Dermis blood vessel endothelial cell (primary cell): ENCODE measurements around the gene MRPL37. TPM values are rescaled to one million over a fixed set of nuclear protein-coding genes. Genes with fewer than 3 reads are reported as not detected.

Source experiments
- DNase-seq: peaks from one replicate; pipeline ENCODE4 v3.0.0; 2010
- total RNA-seq: library from RNA; depleted of rRNA; stranded (reverse); fragments of >200 nt; gene quantifications from 2 replicates; pipeline ENCODE4 v1.2.3, GENCODE V29; 2014

The MRPL37 gene
- total RNA-seq, 1 donor from 2014 or later, result 47.5 TPM

DNA sequence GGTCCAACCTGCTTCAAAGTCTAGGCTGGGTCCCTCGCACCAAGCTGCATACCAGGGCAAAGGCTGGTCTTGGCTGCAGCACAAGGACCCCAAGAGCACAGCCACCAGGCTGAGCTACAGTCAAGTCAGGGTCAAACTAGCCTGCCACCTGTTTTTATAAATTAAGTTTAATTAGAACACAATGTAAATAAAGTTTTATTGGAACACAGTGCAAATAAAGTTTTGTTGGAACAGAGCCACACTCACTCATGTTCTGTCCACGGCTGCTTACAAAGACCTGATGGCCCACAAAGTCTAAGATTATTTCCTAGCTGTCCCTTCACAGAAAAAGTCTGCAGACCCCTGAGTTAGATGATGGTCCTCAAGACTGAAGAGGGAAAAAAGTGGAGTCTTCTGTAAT lies 66.2 kb downstream of the MRPL37 start:
- DNase-seq, result no peak

- no peak for DNase-seq
Measured at GRCh38 chr1:54266908-54267307, 66.9 kb downstream of the MRPL37 start.

Other genes with a start within 250 kb of the MRPL37 start
- gene LDLRAD1, start 182.0 kb upstream of the MRPL37 start, total RNA-seq, result not detected in 2 replicates
- gene TMEM59, start 147.0 kb upstream of the MRPL37 start, total RNA-seq, result 290 and 375 TPM in 2 replicates
- 3.7 and 3.8 TPM in 2 replicates for gene TCEANC2, start 146.6 kb upstream of the MRPL37 start, total RNA-seq
- 0.09 and 0.17 TPM in 2 replicates for gene CDCP2, start 47.2 kb upstream of the MRPL37 start, total RNA-seq
- 4.8 and 5.8 TPM in 2 replicates for gene CYB5RL, start 137 bp upstream of the MRPL37 start, total RNA-seq
- gene SSBP3, start 206.2 kb downstream of the MRPL37 start, total RNA-seq, result 6.6 and 9.6 TPM in 2 replicates